OCI-LY1 (cell line): ENCODE results near the gene KCNH4.

Experiments
- CTCF ChIP-seq: fragments of 200-600 bp; sonication (generic), shearing (Covaris generic); IDR thresholded peaks from 2 replicates; pipeline ENCODE4 v1.5.1; 2017; ENCODE audit warnings: mild to moderate bottlenecking, antibody characterized with exemption, low read length, moderate library complexity, mixed read lengths
- EZH2 ChIP-seq: fragments of 200-600 bp; sonication (generic), shearing (Covaris generic); IDR thresholded peaks from 2 replicates; pipeline ENCODE4 v1.8.0; 2017; ENCODE audit warnings: borderline replicate concordance, mixed run types, mild to moderate bottlenecking, antibody characterized with exemption, low read length, moderate library complexity, mixed read lengths

- TF ChIP-seq CTCF: no peak
- TF ChIP-seq EZH2: no peak
These were observed 26.8 kb downstream of the KCNH4 start for GRCh38 chr17:42153919-42154742.
